Measurements from ENCODE around the gene PNMA8B.

Gene PNMA8B

GRCh38 chr19:46456930-46457329, 38.7 kb downstream of the PNMA8B start:
- no peak overlapping the region for H3K4me3 ChIP-seq (ENCODE audit: low read depth, low read length)
- DNase-seq (ENCODE audit: low read depth): no peak
- TF ChIP-seq CTCF (IDR thresholded peaks at IDR 0.05; ENCODE audit: insufficient read depth, low read depth, low read length, missing control alignments): no peak

DNA sequence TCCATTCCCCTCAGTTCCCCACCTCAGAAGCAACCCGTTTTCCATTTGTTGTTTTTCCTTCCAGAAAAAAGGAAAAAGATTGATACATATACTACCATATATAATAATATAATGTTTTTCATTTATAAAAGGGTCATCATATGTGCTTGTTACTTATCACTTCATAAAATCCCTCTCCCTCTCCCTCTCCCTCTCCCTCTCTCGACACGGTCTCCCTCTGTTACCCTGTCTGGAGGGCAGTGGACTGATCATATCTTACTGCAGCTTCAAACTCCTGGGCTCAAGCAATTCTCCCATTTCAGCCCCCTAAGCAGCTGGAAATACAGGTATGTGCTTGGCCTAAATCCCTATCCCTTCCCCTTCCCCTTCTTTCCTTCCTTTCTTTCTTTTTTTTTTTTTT, 41.4 kb downstream of the PNMA8B start:
- no peak for DNase-seq (ENCODE audit: low read depth)
- no peak overlapping the region for H3K4me3 ChIP-seq (ENCODE audit: low read depth, low read length)
- TF ChIP-seq CTCF (IDR thresholded peaks at IDR 0.05; ENCODE audit: insufficient read depth, low read depth, low read length, missing control alignments): no peak

GRCh38 chr19:46453661-46454060, 42.0 kb downstream of the PNMA8B start:
- no peak for DNase-seq (ENCODE audit: low read depth)
- H3K4me3 ChIP-seq (ENCODE audit: low read depth, low read length): no peak overlapping the region
- TF ChIP-seq CTCF (IDR thresholded peaks at IDR 0.05; ENCODE audit: insufficient read depth, low read depth, low read length, missing control alignments): no peak

- TF ChIP-seq CTCF (IDR thresholded peaks at IDR 0.05; ENCODE audit: insufficient read depth, low read depth, low read length, missing control alignments): no peak
- no peak overlapping the region for H3K4me3 ChIP-seq (ENCODE audit: low read depth, low read length)
- DNase-seq (ENCODE audit: low read depth): no peak
Measured at GRCh38 chr19:46452186-46452585, 43.5 kb downstream of the PNMA8B start.

GRCh38 chr19:46451352-46451751, 44.3 kb downstream of the PNMA8B start:
- DNase-seq (ENCODE audit: low read depth): no peak
- no peak overlapping the region for H3K4me3 ChIP-seq (ENCODE audit: low read depth, low read length)

DNA sequence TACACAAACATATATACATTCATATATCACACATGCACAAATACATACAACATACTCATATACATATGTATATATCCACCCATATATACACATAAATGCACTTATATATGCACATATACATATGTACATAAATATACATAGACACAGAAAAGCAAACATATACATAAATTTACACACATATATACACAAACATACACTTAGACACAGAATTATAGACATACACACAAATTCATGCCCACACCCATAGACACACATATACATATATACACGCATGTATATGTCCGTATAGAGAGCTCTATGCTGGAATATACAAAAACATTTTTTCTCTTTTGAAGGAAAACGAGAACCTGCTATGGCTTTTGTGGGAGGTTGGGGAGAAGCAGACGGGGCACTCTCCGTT, 44.9 kb downstream of the PNMA8B start:
- H3K4me3 ChIP-seq (ENCODE audit: low read depth, low read length): no peak overlapping the region
- no peak for DNase-seq (ENCODE audit: low read depth)
- no peak for TF ChIP-seq CTCF (IDR thresholded peaks at IDR 0.05; ENCODE audit: insufficient read depth, low read depth, low read length, missing control alignments)

More at GRCh38 chr19:46451352-46451751, 44.3 kb downstream of the PNMA8B start:
- no peak for TF ChIP-seq CTCF (IDR thresholded peaks at IDR 0.05; ENCODE audit: insufficient read depth, low read depth, low read length, missing control alignments)

- no peak for TF ChIP-seq CTCF (IDR thresholded peaks at IDR 0.05; ENCODE audit: insufficient read depth, low read depth, low read length, missing control alignments)
- no peak for DNase-seq (ENCODE audit: low read depth)
Measured at GRCh38 chr19:46449228-46449627, 46.4 kb downstream of the PNMA8B start.

More at GRCh38 chr19:46449228-46449627, 46.4 kb downstream of the PNMA8B start:
- no peak overlapping the region for H3K4me3 ChIP-seq (ENCODE audit: low read depth, low read length)
